ENCODE data around the gene FBXO28. TPM values are rescaled to one million over a fixed set of nuclear protein-coding genes. Genes with fewer than 3 reads are reported as not detected.

FBXO28 gene
- total RNA-seq, 2 donors from 2014 or later: 29.0 to 40.0 TPM

GRCh38 chr1:224127925-224128819 is 14.3 kb downstream of the FBXO28 start:
- DNase-seq (ENCODE audit: low spot score): no peak
- Histone ChIP-seq H3K9me3 (no peaks in the 10 kb centered on the region), H3K36me3 (no peaks in the 10 kb centered on the region), H3K4me1 (replicated peaks) (no peaks in the 10 kb centered on the region), H3K27ac (no peak overlapping the region), H3K4me3 (no peak overlapping the region), H3K27me3 (replicated peaks; ENCODE audit: insufficient read depth) (no peaks in the 10 kb centered on the region)
- intact Hi-C loops (cut with DNase I): no loop called here
- TF ChIP-seq CTCF (IDR thresholded peaks at IDR 0.05) (no peak), POLR2AphosphoS5 (IDR thresholded peaks at IDR 0.05) (no peak), POLR2A (IDR thresholded peaks at IDR 0.05) (no peak)
- 53% methylated on average over 5 of the region's 5 CpGs for WGBS

- H3K9me3 ChIP-seq: no peaks in the 10 kb centered on the region
- no peak overlapping the region for H3K27ac ChIP-seq
- no peaks in the 10 kb centered on the region for H3K4me1 ChIP-seq (replicated peaks)
- no peaks in the 10 kb centered on the region for H3K36me3 ChIP-seq
- no peaks in the 10 kb centered on the region for H3K27me3 ChIP-seq (replicated peaks; ENCODE audit: insufficient read depth)
- no peak for TF ChIP-seq POLR2AphosphoS5 (IDR thresholded peaks at IDR 0.05)
- H3K4me3 ChIP-seq: no peak overlapping the region
- no peak for DNase-seq (ENCODE audit: low spot score)
- intact Hi-C loops (cut with DNase I): no loop called here
Observed at GRCh38 chr1:224131253-224131652, 17.3 kb downstream of the FBXO28 start.

- no peaks in the 10 kb centered on the region for H3K27me3 ChIP-seq (replicated peaks; ENCODE audit: insufficient read depth)
- no peak for DNase-seq (ENCODE audit: low spot score)
- H3K27ac ChIP-seq: no peak overlapping the region
- no peaks in the 10 kb centered on the region for H3K36me3 ChIP-seq
- intact Hi-C loops (cut with DNase I): no loop called here
- WGBS: 20% methylated on average over 1 of the region's 1 CpG
- H3K4me1 ChIP-seq (replicated peaks): no peaks in the 10 kb centered on the region
- H3K4me3 ChIP-seq: no peak overlapping the region
- TF ChIP-seq POLR2A (IDR thresholded peaks at IDR 0.05) (no peak), POLR2AphosphoS5 (IDR thresholded peaks at IDR 0.05) (peak; percentile 65)
- no peaks in the 10 kb centered on the region for H3K9me3 ChIP-seq
Observed at GRCh38 chr1:224132901-224133300, 19.0 kb downstream of the FBXO28 start.

- no peaks in the 10 kb centered on the region for H3K36me3 ChIP-seq
- no peaks in the 10 kb centered on the region for H3K9me3 ChIP-seq
- no peak for TF ChIP-seq POLR2AphosphoS5 (IDR thresholded peaks at IDR 0.05)
- H3K27me3 ChIP-seq (replicated peaks; ENCODE audit: insufficient read depth): no peaks in the 10 kb centered on the region
- intact Hi-C loops (cut with DNase I): no loop called here
- WGBS: 82% methylated on average over 5 of the region's 5 CpGs
- H3K4me1 ChIP-seq (replicated peaks): no peaks in the 10 kb centered on the region
- H3K27ac ChIP-seq: no peak overlapping the region
- no peak for DNase-seq (ENCODE audit: low spot score)
- no peak overlapping the region for H3K4me3 ChIP-seq
Observed at GRCh38 chr1:224133741-224134299, 19.9 kb downstream of the FBXO28 start.

- no peak for DNase-seq (ENCODE audit: low spot score)
- H3K4me1 ChIP-seq (replicated peaks): no peaks in the 10 kb centered on the region
- no peak overlapping the region for H3K4me3 ChIP-seq
- intact Hi-C loops (cut with DNase I): no loop called here
- H3K36me3 ChIP-seq: no peaks in the 10 kb centered on the region
- H3K27me3 ChIP-seq (replicated peaks; ENCODE audit: insufficient read depth): no peaks in the 10 kb centered on the region
- no peak overlapping the region for H3K27ac ChIP-seq
- H3K9me3 ChIP-seq: no peaks in the 10 kb centered on the region
- no peak for TF ChIP-seq CTCF (IDR thresholded peaks at IDR 0.05)
- no peak for TF ChIP-seq POLR2AphosphoS5 (IDR thresholded peaks at IDR 0.05)
- no peak for TF ChIP-seq POLR2A (IDR thresholded peaks at IDR 0.05)
Observed at GRCh38 chr1:224137518-224137917, 23.6 kb downstream of the FBXO28 start.

GRCh38 chr1:224138198-224138597 is 24.3 kb downstream of the FBXO28 start:
- Histone ChIP-seq H3K4me3 (no peak overlapping the region), H3K27ac (peak overlapping the region in 1 of 2 donors; percentile 27), H3K9me3 (no peaks in the 10 kb centered on the region), H3K27me3 (replicated peaks; ENCODE audit: insufficient read depth) (no peaks in the 10 kb centered on the region), H3K36me3 (no peaks in the 10 kb centered on the region), H3K4me1 (replicated peaks) (no peaks in the 10 kb centered on the region)
- DNase-seq (ENCODE audit: low spot score): no peak
- no peak for TF ChIP-seq POLR2AphosphoS5 (IDR thresholded peaks at IDR 0.05)
- no peak for TF ChIP-seq CTCF (IDR thresholded peaks at IDR 0.05)
- no peak for TF ChIP-seq POLR2A (IDR thresholded peaks at IDR 0.05)
- WGBS: 68% methylated on average over 3 of the region's 3 CpGs
- intact Hi-C loops (cut with DNase I): no loop called here

Data from prostate gland (tissue), 2 donors.